Duodenal mucosa (tissue), 2 donors: ENCODE data around the gene MYBL2.

Experiments
- H3K27ac ChIP-seq: one replicate; pipeline ENCODE4 v1.7.0; 2013; ENCODE audit warnings: low read depth, low read length
- H3K27me3 ChIP-seq, 2 donors: one replicate each; pipeline ENCODE4 v1.7.0; 2013; ENCODE audit warnings: low read length in 2 of 2, control low read depth in 1 of 2; ENCODE audit not compliant: insufficient read depth in 2 of 2, control insufficient read depth in 1 of 2
- H3K36me3 ChIP-seq, 2 donors: one replicate each; pipeline ENCODE4 v1.7.0; 2013; ENCODE audit warnings: low read length in 2 of 2, control low read depth in 1 of 2; ENCODE audit not compliant: insufficient read depth in 2 of 2, control insufficient read depth in 1 of 2
- H3K4me1 ChIP-seq, 2 donors: one replicate each; pipeline ENCODE4 v1.7.0; 2013; ENCODE audit warnings: low read length in 2 of 2, control low read depth in 1 of 2; ENCODE audit not compliant: insufficient read depth in 2 of 2, control insufficient read depth in 1 of 2
- H3K4me3 ChIP-seq, 2 donors: one replicate each; pipeline ENCODE4 v1.7.0; 2013; ENCODE audit warnings: low read length in 2 of 2, low read depth in 1 of 2
- H3K9ac ChIP-seq, 2 donors: one replicate each; pipeline ENCODE4 v1.7.0; 2013; ENCODE audit warnings: low read length in 2 of 2, low read depth in 1 of 2
- H3K9me3 ChIP-seq, 2 donors: one replicate each; pipeline ENCODE4 v1.7.0; 2013; ENCODE audit warnings: low read length in 2 of 2, control low read depth in 1 of 2; ENCODE audit not compliant: control insufficient read depth in 1 of 2

The MYBL2 gene

GRCh38 chr20:43658723-43659419, 8.0 kb upstream of the MYBL2 start:
- peaks cover 12 to 22% of the 10 kb centered on the region in 2 donors for H3K4me1 ChIP-seq
- H3K27ac ChIP-seq = no peak overlapping the region
- no peaks in the 10 kb centered on the region for H3K27me3 ChIP-seq
- H3K9ac ChIP-seq = no peak overlapping the region
- no peak overlapping the region for H3K4me3 ChIP-seq
- no peaks in the 10 kb centered on the region for H3K36me3 ChIP-seq
- H3K9me3 ChIP-seq = no peaks in the 10 kb centered on the region

- Histone ChIP-seq H3K27me3 (no peaks in the 10 kb centered on the region), H3K4me3 (no peak overlapping the region), H3K27ac (no peak overlapping the region), H3K4me1 (peaks cover 15 to 21% of the 10 kb centered on the region in 2 donors), H3K9me3 (no peaks in the 10 kb centered on the region), H3K36me3 (no peaks in the 10 kb centered on the region), H3K9ac (no peak overlapping the region)
Measured at GRCh38 chr20:43662943-43663655, 3.8 kb upstream of the MYBL2 start.

- H3K36me3 ChIP-seq = no peaks in the 10 kb centered on the region
- no peak overlapping the region for H3K4me3 ChIP-seq
- H3K27ac ChIP-seq = no peak overlapping the region
- H3K9me3 ChIP-seq = no peaks in the 10 kb centered on the region
- H3K9ac ChIP-seq = no peak overlapping the region
- H3K4me1 ChIP-seq = peaks cover 16 to 17% of the 10 kb centered on the region in 2 donors
- no peaks in the 10 kb centered on the region for H3K27me3 ChIP-seq
Measured at GRCh38 chr20:43665466-43666176, 1.3 kb upstream of the MYBL2 start.

GRCh38 chr20:43667341-43668132, 623 bp downstream of the MYBL2 start:
- peaks cover 16 to 17% of the 10 kb centered on the region in 2 donors for H3K4me1 ChIP-seq
- no peak overlapping the region for H3K27ac ChIP-seq
- no peaks in the 10 kb centered on the region for H3K36me3 ChIP-seq
- no peaks in the 10 kb centered on the region for H3K9me3 ChIP-seq
- no peak overlapping the region for H3K9ac ChIP-seq
- H3K27me3 ChIP-seq = no peaks in the 10 kb centered on the region
- peak overlapping the region; percentile 48 to 58 for H3K4me3 ChIP-seq

- Histone ChIP-seq H3K9ac (no peak overlapping the region), H3K36me3 (no peaks in the 10 kb centered on the region), H3K27ac (no peak overlapping the region), H3K9me3 (no peaks in the 10 kb centered on the region), H3K4me1 (peaks cover 7 to 10% of the 10 kb centered on the region in 2 donors), H3K4me3 (no peak overlapping the region), H3K27me3 (no peaks in the 10 kb centered on the region)
Measured at GRCh38 chr20:43669332-43669731, 2.4 kb downstream of the MYBL2 start.

GRCh38 chr20:43670423-43670822, 3.5 kb downstream of the MYBL2 start:
- Histone ChIP-seq H3K4me3 (no peak overlapping the region), H3K27ac (no peak overlapping the region), H3K36me3 (no peaks in the 10 kb centered on the region), H3K27me3 (no peaks in the 10 kb centered on the region), H3K9ac (no peak overlapping the region), H3K9me3 (no peaks in the 10 kb centered on the region), H3K4me1 (peaks cover 7 to 10% of the 10 kb centered on the region in 2 donors)

- Histone ChIP-seq H3K27ac (no peak overlapping the region), H3K36me3 (no peaks in the 10 kb centered on the region), H3K27me3 (no peaks in the 10 kb centered on the region), H3K9me3 (no peaks in the 10 kb centered on the region), H3K4me3 (no peak overlapping the region), H3K9ac (no peak overlapping the region), H3K4me1 (no peaks in the 10 kb centered on the region)
Measured at GRCh38 chr20:43676368-43676767, 9.5 kb downstream of the MYBL2 start.

- Histone ChIP-seq H3K27ac (no peak overlapping the region), H3K27me3 (no peaks in the 10 kb centered on the region), H3K9ac (no peak overlapping the region), H3K4me1 (no peaks in the 10 kb centered on the region), H3K9me3 (no peaks in the 10 kb centered on the region), H3K4me3 (no peak overlapping the region), H3K36me3 (no peaks in the 10 kb centered on the region)
Measured at GRCh38 chr20:43680981-43681380, 14.1 kb downstream of the MYBL2 start.

GRCh38 chr20:43681468-43681942, 14.6 kb downstream of the MYBL2 start:
- Histone ChIP-seq H3K27me3 (no peaks in the 10 kb centered on the region), H3K27ac (peak overlapping the region; percentile 47), H3K9me3 (no peaks in the 10 kb centered on the region), H3K4me3 (no peak overlapping the region), H3K4me1 (no peaks in the 10 kb centered on the region), H3K36me3 (no peaks in the 10 kb centered on the region), H3K9ac (no peak overlapping the region)
